ENCODE results near the gene GMCL1. TPM values are rescaled to one million over a fixed set of nuclear protein-coding genes. Genes with fewer than 3 reads are reported as not detected.

The GMCL1 gene
- total and polyA plus RNA-seq, 2 of the 13 experiments (the other 11 are each of a cell fraction or from before 2014, with no cell fraction given): 18.7 to 24.0 TPM

DNA sequence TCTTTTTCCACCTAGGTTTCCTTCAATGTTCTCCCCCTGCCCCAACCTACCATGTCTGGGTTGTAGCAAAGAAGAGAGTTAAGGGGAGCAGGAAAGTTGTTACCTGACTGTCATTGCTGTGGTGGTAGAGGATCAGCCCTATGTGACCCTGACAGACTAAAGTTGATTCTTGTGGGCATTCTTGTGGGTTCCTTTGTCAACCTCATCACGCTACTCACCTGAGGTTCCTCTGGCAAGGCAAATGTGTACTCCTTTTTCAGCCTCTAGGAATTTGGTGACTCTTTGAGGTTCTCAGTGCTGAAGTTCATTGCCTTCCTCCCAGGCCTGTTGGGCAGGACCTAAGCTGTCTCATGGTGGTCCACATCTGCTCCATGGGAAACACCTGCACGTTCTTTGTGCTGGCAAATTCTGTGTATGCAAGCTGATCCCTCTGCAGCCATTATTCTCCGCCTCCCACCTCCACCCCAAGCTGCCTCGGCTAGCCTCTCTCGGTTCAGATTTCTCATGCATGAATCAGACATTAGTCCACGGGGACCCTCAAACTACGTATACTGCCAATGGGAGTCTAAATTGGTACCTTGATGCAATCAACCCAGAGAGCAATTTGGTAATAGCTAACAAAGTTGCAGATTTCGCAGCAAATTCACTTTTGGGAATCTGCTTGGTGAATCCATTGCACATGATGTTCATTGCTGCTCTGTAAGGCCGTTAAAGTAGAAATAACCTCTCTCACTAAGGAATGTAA is 1.5 kb upstream of the GMCL1 start (continued):
- TF ChIP-seq MAFK (conservative IDR thresholded peaks at IDR 0.05 in 1 of 2, IDR thresholded peaks at IDR 0.05 in 1 of 2; ENCODE audit: low read length in 2 of 2) (no peak), PRMT3 (CRISPR knock-in tag; IDR thresholded peaks at IDR 0.05; ENCODE audit: borderline replicate concordance, low read depth) (no peak), POLR2A (IDR thresholded peaks at IDR 0.05; ENCODE audit: insufficient read depth in 1 of 2, low read depth in 2 of 2, low read length in 2 of 2) (peak; percentile 31 to 40; a peak in 1 of 4 replicates), ZNF282 (IDR thresholded peaks at IDR 0.05; ENCODE audit: partially characterized antibody) (no peak), ZBTB38 (CRISPR knock-in tag; IDR thresholded peaks at IDR 0.05) (peak; percentile 51; the same call in 1 of the 2 replicates), SSRP1 (CRISPR knock-in tag; IDR thresholded peaks at IDR 0.05) (no peak), RBM22 (optimal IDR thresholded peaks at IDR 0.05; ENCODE audit: low read length) (peak; percentile 66), ZNF605 (CRISPR knock-in tag; IDR thresholded peaks at IDR 0.05) (no peak), RARG (CRISPR knock-in tag; IDR thresholded peaks at IDR 0.05; ENCODE audit: low read depth) (no peak), ZNF788 (CRISPR knock-in tag; IDR thresholded peaks at IDR 0.05; ENCODE audit: borderline replicate concordance) (no peak), FOSL2 (CRISPR knock-in tag; IDR thresholded peaks at IDR 0.05) (peak; percentile 18; the same call in 1 of the 2 replicates), ZNF780A (CRISPR knock-in tag; IDR thresholded peaks at IDR 0.05) (0 out of 2 replicates have a peak, but pooled peaks have one; percentile 41), MTF1 (CRISPR knock-in tag; IDR thresholded peaks at IDR 0.05) (no peak), SALL2 (CRISPR knock-in tag; IDR thresholded peaks at IDR 0.05) (no peak), NFIC (IDR thresholded peaks at IDR 0.05; ENCODE audit: low read length) (0 out of 2 replicates have a peak, but pooled peaks have one; percentile 13), NAIF1 (CRISPR knock-in tag; IDR thresholded peaks at IDR 0.05; ENCODE audit: borderline replicate concordance) (no peak), POLR2AphosphoS5 (IDR thresholded peaks at IDR 0.05; ENCODE audit: low read depth, low read length) (no peak), ZNF501 (CRISPR knock-in tag; IDR thresholded peaks at IDR 0.05) (peak; percentile 34; the same call in 1 of the 2 replicates)
- TF ChIP-seq, protein P1, sequence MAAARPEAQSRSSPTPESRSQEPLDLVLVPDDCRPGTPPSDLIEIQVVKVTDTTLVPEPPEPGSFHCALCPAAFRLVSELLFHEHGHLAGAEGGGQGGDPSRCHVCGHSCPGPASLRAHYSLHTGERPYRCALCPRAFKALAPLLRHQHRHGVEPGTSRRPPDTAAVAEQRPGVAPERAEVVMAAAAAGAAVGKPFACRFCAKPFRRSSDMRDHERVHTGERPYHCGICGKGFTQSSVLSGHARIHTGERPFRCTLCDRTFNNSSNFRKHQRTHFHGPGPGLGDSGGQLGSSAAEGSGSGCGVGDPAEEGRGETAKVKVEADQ (CRISPR knock-in tag; IDR thresholded peaks at IDR 0.05; ENCODE audit: borderline replicate concordance): no peak
- TF ChIP-seq, protein P2, sequence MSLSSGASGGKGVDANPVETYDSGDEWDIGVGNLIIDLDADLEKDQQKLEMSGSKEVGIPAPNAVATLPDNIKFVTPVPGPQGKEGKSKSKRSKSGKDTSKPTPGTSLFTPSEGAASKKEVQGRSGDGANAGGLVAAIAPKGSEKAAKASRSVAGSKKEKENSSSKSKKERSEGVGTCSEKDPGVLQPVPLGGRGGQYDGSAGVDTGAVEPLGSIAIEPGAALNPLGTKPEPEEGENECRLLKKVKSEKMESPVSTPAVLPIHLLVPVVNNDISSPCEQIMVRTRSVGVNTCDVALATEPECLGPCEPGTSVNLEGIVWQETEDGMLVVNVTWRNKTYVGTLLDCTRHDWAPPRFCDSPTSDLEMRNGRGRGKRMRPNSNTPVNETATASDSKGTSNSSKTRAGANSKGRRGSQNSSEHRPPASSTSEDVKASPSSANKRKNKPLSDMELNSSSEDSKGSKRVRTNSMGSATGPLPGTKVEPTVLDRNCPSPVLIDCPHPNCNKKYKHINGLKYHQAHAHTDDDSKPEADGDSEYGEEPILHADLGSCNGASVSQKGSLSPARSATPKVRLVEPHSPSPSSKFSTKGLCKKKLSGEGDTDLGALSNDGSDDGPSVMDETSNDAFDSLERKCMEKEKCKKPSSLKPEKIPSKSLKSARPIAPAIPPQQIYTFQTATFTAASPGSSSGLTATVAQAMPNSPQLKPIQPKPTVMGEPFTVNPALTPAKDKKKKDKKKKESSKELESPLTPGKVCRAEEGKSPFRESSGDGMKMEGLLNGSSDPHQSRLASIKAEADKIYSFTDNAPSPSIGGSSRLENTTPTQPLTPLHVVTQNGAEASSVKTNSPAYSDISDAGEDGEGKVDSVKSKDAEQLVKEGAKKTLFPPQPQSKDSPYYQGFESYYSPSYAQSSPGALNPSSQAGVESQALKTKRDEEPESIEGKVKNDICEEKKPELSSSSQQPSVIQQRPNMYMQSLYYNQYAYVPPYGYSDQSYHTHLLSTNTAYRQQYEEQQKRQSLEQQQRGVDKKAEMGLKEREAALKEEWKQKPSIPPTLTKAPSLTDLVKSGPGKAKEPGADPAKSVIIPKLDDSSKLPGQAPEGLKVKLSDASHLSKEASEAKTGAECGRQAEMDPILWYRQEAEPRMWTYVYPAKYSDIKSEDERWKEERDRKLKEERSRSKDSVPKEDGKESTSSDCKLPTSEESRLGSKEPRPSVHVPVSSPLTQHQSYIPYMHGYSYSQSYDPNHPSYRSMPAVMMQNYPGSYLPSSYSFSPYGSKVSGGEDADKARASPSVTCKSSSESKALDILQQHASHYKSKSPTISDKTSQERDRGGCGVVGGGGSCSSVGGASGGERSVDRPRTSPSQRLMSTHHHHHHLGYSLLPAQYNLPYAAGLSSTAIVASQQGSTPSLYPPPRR (CRISPR knock-in tag; IDR thresholded peaks at IDR 0.05; ENCODE audit: borderline replicate concordance): no peak
- TF ChIP-seq, protein P3, sequence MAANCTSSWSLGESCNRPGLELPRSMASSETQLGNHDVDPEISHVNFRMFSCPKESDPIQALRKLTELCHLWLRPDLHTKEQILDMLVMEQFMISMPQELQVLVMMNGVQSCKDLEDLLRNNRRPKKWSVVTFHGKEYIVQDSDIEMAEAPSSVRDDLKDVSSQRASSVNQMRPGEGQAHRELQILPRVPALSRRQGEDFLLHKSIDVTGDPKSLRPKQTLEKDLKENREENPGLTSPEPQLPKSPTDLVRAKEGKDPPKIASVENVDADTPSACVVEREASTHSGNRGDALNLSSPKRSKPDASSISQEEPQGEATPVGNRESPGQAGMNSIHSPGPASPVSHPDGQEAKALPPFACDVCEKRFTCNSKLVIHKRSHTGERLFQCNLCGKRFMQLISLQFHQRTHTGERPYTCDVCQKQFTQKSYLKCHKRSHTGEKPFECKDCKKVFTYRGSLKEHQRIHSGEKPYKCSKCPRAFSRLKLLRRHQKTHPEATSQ (CRISPR knock-in tag; IDR thresholded peaks at IDR 0.05; ENCODE audit: borderline replicate concordance): no peak
- TF ChIP-seq, protein P4, sequence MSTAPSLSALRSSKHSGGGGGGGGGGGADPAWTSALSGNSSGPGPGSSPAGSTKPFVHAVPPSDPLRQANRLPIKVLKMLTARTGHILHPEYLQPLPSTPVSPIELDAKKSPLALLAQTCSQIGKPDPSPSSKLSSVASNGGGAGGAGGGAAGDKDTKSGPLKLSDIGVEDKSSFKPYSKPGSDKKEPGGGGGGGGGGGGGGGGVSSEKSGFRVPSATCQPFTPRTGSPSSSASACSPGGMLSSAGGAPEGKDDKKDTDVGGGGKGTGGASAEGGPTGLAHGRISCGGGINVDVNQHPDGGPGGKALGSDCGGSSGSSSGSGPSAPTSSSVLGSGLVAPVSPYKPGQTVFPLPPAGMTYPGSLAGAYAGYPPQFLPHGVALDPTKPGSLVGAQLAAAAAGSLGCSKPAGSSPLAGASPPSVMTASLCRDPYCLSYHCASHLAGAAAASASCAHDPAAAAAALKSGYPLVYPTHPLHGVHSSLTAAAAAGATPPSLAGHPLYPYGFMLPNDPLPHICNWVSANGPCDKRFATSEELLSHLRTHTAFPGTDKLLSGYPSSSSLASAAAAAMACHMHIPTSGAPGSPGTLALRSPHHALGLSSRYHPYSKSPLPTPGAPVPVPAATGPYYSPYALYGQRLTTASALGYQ (CRISPR knock-in tag; IDR thresholded peaks at IDR 0.05): no peak
